Heart left ventricle (tissue), 13 donors: ENCODE results near the gene FAM161B.

Source experiments
- POLR2A ChIP-seq, 2 donors: fragments of 450-650 bp; IDR thresholded peaks; one replicate each; pipeline ENCODE4 v1.6.1; 2017; ENCODE audit warnings: antibody characterized with exemption in 2 of 2, mild to moderate bottlenecking in 2 of 2, moderate library complexity in 2 of 2
- TF ChIP-seq, protein P1 (sequence below), 12 donors: fragments of 200-600 bp; sonication (generic) in 4 of 12; IDR thresholded peaks; one replicate each; pipeline versions ENCODE4 v1.5.0 to v1.8.0; 2018 to 2022; ENCODE audit warnings: antibody characterized with exemption in 12 of 12, mild to moderate bottlenecking in 5 of 12
- donor health status: ischemic (EF 13 %, LVEDD 7.1; RV severe dilation, severe dysfunction).
- donor health status: DM: no; HTN: yes; CAD: no.
- donor health status: DM: no; HTN: no; CAD: no.
- donor health status: ischemic (EF 25% LVEDD 6.9; RV normal size, moderate dysfunction).
- donor health status: ischemic (EF 25% LVEDD 5.7; RV mildly dilated, moderate dysfunction).
- donor health status: ischemic (EF 35%, LVEDD 5.7; RV mildly dilated, moderate dysfunction).
- donor health status: nonischemic (EF 11% LVEDD 7.7; RV severe dilation, severe dysfunction).
- donor health status: DM: yes; HTN: yes; CAD: no.
- donor health status: PGD.
- donor health status: ischemic (EF 29% LVEDD 5.4; RV normal size, mild dysfunction).
- donor health status: nonischemic (EF 23%, LVEDD 6.1; RV moderate dilation, normal function).

- TF ChIP-seq, protein P1, sequence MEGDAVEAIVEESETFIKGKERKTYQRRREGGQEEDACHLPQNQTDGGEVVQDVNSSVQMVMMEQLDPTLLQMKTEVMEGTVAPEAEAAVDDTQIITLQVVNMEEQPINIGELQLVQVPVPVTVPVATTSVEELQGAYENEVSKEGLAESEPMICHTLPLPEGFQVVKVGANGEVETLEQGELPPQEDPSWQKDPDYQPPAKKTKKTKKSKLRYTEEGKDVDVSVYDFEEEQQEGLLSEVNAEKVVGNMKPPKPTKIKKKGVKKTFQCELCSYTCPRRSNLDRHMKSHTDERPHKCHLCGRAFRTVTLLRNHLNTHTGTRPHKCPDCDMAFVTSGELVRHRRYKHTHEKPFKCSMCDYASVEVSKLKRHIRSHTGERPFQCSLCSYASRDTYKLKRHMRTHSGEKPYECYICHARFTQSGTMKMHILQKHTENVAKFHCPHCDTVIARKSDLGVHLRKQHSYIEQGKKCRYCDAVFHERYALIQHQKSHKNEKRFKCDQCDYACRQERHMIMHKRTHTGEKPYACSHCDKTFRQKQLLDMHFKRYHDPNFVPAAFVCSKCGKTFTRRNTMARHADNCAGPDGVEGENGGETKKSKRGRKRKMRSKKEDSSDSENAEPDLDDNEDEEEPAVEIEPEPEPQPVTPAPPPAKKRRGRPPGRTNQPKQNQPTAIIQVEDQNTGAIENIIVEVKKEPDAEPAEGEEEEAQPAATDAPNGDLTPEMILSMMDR (IDR thresholded peaks at IDR 0.05): no peak
- TF ChIP-seq POLR2A (IDR thresholded peaks at IDR 0.05): no peak
These were observed 53.4 kb downstream of the FAM161B start for GRCh38 chr14:73896521-73896920.
